Measurements from ENCODE around the gene C1orf232. TPM values are rescaled to one million over a fixed set of nuclear protein-coding genes. Genes with fewer than 3 reads are reported as not detected.

C1orf232 gene
- total RNA-seq, 1 donor from 2014 or later, result not detected

- Histone ChIP-seq H3K79me2 (ENCODE audit: low read depth) (no peaks in the 10 kb centered on the region), H3K36me3 (no peaks in the 10 kb centered on the region), H2AFZ (replicated peaks) (no peak overlapping the region), H3K4me2 (no peak overlapping the region), H3K9me3 (ENCODE audit: low read depth) (no peaks in the 10 kb centered on the region), H3K27me3 (no peaks in the 10 kb centered on the region), H3K4me3 (no peak overlapping the region), H4K20me1 (ENCODE audit: low read depth) (no peaks in the 10 kb centered on the region), H3K4me1 (peaks cover 4% of the 10 kb centered on the region), H3K9ac (no peak overlapping the region), H3K27ac (no peak overlapping the region), H3F3A (ENCODE audit: low read depth) (no peaks in the 10 kb centered on the region)
- DNase-seq (ENCODE audit: low spot score), result no peak
- Mint-ChIP-seq H3K4me3 (no peak overlapping the region), H3K27me3 (ENCODE audit: insufficient read depth, low read depth) (peaks cover 11% of the 10 kb centered on the region), H3K9me3 (peaks cover 4% of the 10 kb centered on the region), H3K27ac (peak overlapping the region; percentile 62), H3K4me1 (peaks cover 17% of the 10 kb centered on the region), H3K36me3 (no peaks in the 10 kb centered on the region)
- TF ChIP-seq EZH2phosphoT487 (IDR thresholded peaks at IDR 0.05), result no peak
- TF ChIP-seq CTCF (IDR thresholded peaks at IDR 0.05), result no peak
- no peak for TF ChIP-seq EZH2 (IDR thresholded peaks at IDR 0.05)
Observed at GRCh38 chr1:26189751-26190275, 21.1 kb upstream of the C1orf232 start.

GRCh38 chr1:26189331-26189730 lies 20.6 kb upstream of the C1orf232 start:
- Histone ChIP-seq H3K4me3 (no peak overlapping the region), H2AFZ (replicated peaks) (no peak overlapping the region), H3F3A (ENCODE audit: low read depth) (no peaks in the 10 kb centered on the region), H3K79me2 (ENCODE audit: low read depth) (no peaks in the 10 kb centered on the region), H3K36me3 (no peaks in the 10 kb centered on the region), H3K27me3 (no peaks in the 10 kb centered on the region), H3K9ac (no peak overlapping the region), H3K9me3 (ENCODE audit: low read depth) (no peaks in the 10 kb centered on the region), H3K27ac (no peak overlapping the region), H3K4me2 (no peak overlapping the region), H4K20me1 (ENCODE audit: low read depth) (no peaks in the 10 kb centered on the region), H3K4me1 (peaks cover 4% of the 10 kb centered on the region)
- Mint-ChIP-seq H3K4me1 (peaks cover 17% of the 10 kb centered on the region), H3K4me3 (no peak overlapping the region), H3K27me3 (ENCODE audit: insufficient read depth, low read depth) (peaks cover 11% of the 10 kb centered on the region), H3K27ac (peak overlapping the region; percentile 62), H3K36me3 (no peaks in the 10 kb centered on the region), H3K9me3 (peaks cover 4% of the 10 kb centered on the region)
- no peak for TF ChIP-seq EZH2phosphoT487 (IDR thresholded peaks at IDR 0.05)
- no peak for TF ChIP-seq EZH2 (IDR thresholded peaks at IDR 0.05)
- no peak for TF ChIP-seq CTCF (IDR thresholded peaks at IDR 0.05)
- no peak for DNase-seq (ENCODE audit: low spot score)

GRCh38 chr1:26188477-26188876 lies 19.7 kb upstream of the C1orf232 start:
- Histone ChIP-seq H3K9me3 (ENCODE audit: low read depth) (no peaks in the 10 kb centered on the region), H4K20me1 (ENCODE audit: low read depth) (no peaks in the 10 kb centered on the region), H3K4me3 (no peak overlapping the region), H3K9ac (no peak overlapping the region), H3K27me3 (no peaks in the 10 kb centered on the region), H3K4me1 (peaks cover 4% of the 10 kb centered on the region), H3K36me3 (no peaks in the 10 kb centered on the region), H3K27ac (no peak overlapping the region), H3K4me2 (no peak overlapping the region), H3K79me2 (ENCODE audit: low read depth) (no peaks in the 10 kb centered on the region), H3F3A (ENCODE audit: low read depth) (no peaks in the 10 kb centered on the region), H2AFZ (replicated peaks) (no peak overlapping the region)
- Mint-ChIP-seq H3K27ac (no peak overlapping the region), H3K36me3 (no peaks in the 10 kb centered on the region), H3K4me3 (no peak overlapping the region), H3K27me3 (ENCODE audit: insufficient read depth, low read depth) (peaks cover 11% of the 10 kb centered on the region), H3K9me3 (peaks cover 4% of the 10 kb centered on the region), H3K4me1 (peaks cover 17% of the 10 kb centered on the region)
- no peak for TF ChIP-seq EZH2 (IDR thresholded peaks at IDR 0.05)
- no peak for TF ChIP-seq EZH2phosphoT487 (IDR thresholded peaks at IDR 0.05)
- no peak for TF ChIP-seq CTCF (IDR thresholded peaks at IDR 0.05)
- DNase-seq (ENCODE audit: low spot score), result no peak

Measured in neural progenitor cell (in vitro differentiated cells).